Activated CD4-positive, CD25-positive, alpha-beta regulatory T cell treated with anti-CD3 and anti-CD28 coated beads, Interleukin-2, amount 50 U/mL, for 24 hours (primary cell): Measurements from ENCODE around the gene PGA3.
"Not testable (repeated sequence)": the region's sequence is repeated elsewhere in the genome, so short reads cannot be mapped to it uniquely, and the experiment has no call there.

Source experiments
- ATAC-seq, 2 donors: fragments of 150-1000 bp; cut with Tn5 transposase; one replicate each; pipeline ENCODE4 v1.10.0; 2021; ENCODE audit warnings: mild to moderate bottlenecking in 1 of 2, moderate library complexity in 1 of 2

The PGA3 gene

GRCh38 chr11:61252332-61252731 is 49.0 kb downstream of the PGA3 start:
- not testable (repeated sequence) for ATAC-seq

DNA sequence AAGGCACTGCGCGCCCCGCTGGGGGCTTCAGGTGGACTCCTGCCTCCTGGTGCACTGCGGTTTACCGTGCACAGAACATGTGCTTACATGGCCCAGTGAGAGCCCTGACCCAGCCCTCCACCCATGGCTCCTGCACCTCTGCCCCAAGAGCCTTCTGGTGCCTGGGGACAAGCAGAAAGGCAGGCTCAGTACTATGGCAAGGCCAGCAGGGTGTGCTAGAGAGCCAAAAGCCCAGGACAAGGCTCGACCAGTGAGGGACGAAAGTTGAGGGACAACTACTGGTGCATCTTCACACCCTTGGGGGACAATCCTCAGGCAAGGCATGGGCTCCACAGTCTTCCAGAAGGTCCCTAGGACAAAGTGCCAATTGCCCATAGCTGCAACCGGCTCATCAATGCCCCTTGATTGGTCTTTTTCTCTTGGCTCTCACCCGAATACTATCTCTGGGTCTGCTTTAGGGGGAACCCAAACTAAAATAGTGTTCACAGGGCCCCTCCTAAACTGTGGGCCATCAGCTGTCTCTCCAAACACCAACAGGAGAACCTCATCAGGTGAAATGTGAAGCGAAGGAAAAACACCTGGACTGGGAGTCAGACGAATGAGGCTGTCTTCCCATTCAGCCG is 51.2 kb downstream of the PGA3 start:
- peak; percentile 64 for ATAC-seq

- no peak for ATAC-seq
These were observed 53.6 kb downstream of the PGA3 start for GRCh38 chr11:61256710-61257482.

DNA sequence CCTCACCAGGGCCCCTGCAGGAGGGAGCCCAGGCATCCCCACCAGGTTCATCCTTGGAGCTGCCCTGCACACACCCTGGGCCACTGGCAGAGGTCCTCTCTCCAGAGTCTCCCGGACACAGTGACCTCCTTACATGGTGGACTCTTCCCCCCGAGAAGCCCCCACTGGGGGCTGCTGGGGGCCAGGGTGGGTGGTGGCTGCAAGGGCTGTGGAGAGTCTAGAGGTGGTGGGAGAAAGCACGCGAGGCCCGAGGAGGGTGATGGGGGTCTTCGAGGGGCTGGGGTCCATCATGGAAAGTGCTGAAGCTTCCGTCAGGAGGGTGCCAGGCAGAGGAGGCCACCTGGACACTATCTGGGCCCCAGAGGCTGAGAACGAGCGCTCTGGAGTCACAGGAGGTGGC is 55.2 kb downstream of the PGA3 start:
- ATAC-seq, result no peak

- no peak for ATAC-seq
These were observed 56.0 kb downstream of the PGA3 start for GRCh38 chr11:61259363-61259762.
